GM13976 (cell line): Measurements from ENCODE around the gene INF2.

ENCODE experiments used
- DNase-seq: peaks from one replicate; pipeline ENCODE4 v3.0.0; 2012; ENCODE audit warnings: low spot score
- CTCF ChIP-seq: IDR thresholded peaks from 2 replicates; pipeline ENCODE4 v1.5.1; 2012; ENCODE audit warnings: borderline replicate concordance, mild to moderate bottlenecking; ENCODE audit not compliant: insufficient read depth; ENCODE audit errors: extremely low read depth, missing control alignments, control extremely low read depth
- in situ Hi-C: fragments of 300-500 bp; cut with MboI; formaldehyde crosslinking; loops from one replicate; pipeline ENCODE4 v1.12.0; 2022; ENCODE audit warnings: low sequenced_read_pairs, mixed read lengths, inconsistent platforms; ENCODE audit not compliant: unreplicated experiment

Gene INF2

GRCh38 chr14:104714066-104714465 is 24.6 kb downstream of the INF2 start:
- no peak for DNase-seq
- in situ Hi-C loops: no loop called here
- TF ChIP-seq CTCF: no peak

- DNase-seq: no peak
- TF ChIP-seq CTCF: no peak
- in situ Hi-C loops: no loop called here
Measured at GRCh38 chr14:104714681-104715080, 25.3 kb downstream of the INF2 start.

- in situ Hi-C loops: no loop called here
- TF ChIP-seq CTCF: no peak
- no peak for DNase-seq
Measured at GRCh38 chr14:104715416-104715815, 26.0 kb downstream of the INF2 start.

GRCh38 chr14:104715871-104716270 is 26.5 kb downstream of the INF2 start:
- TF ChIP-seq CTCF: no peak

GRCh38 chr14:104717137-104717536 is 27.7 kb downstream of the INF2 start:
- no peak for TF ChIP-seq CTCF
- in situ Hi-C loops: no loop called here
- no peak for DNase-seq

More at GRCh38 chr14:104715871-104716270, 26.5 kb downstream of the INF2 start:
- in situ Hi-C loops: no loop called here
- DNase-seq: no peak

GRCh38 chr14:104717646-104718045 is 28.2 kb downstream of the INF2 start:
- in situ Hi-C loops: no loop called here
- no peak for DNase-seq

More at GRCh38 chr14:104717646-104718045, 28.2 kb downstream of the INF2 start:
- TF ChIP-seq CTCF: no peak
